ENCODE results near the gene AUH. TPM values are rescaled to one million over a fixed set of nuclear protein-coding genes. Genes with fewer than 3 reads are reported as not detected.
A peak's percentile ranks its signal among the peaks of the same experiment; 100 is the strongest.

Gene AUH
- total RNA-seq, 4 donors from 2014 or later, result 17.1 to 28.2 (median 20.8) TPM

GRCh38 chr9:91275655-91276054, 86.1 kb downstream of the AUH start:
- Histone ChIP-seq H3K27ac (no peak overlapping the region), H3K36me3 (no peaks in the 10 kb centered on the region), H3K9me3 (no peaks in the 10 kb centered on the region), H3K27me3 (no peaks in the 10 kb centered on the region), H3K4me1 (peaks cover 27 to 33% of the 10 kb centered on the region in 2 donors), H3K4me3 (no peak overlapping the region)
- no peak for ATAC-seq
- in situ Hi-C loops (cut with MboI; ENCODE audit: low sequenced_read_pairs in 4 of 4), result no loop called here
- TF ChIP-seq CTCF (IDR thresholded peaks at IDR 0.05 in 4 of 5, conservative IDR thresholded peaks at IDR 0.05 in 1 of 5) (no peak), POLR2A (IDR thresholded peaks at IDR 0.05) (no peak)
- DNase-seq, result no peak
- intact Hi-C loops (cut with DNase I; ENCODE audit: low total_unique reads), result no loop called here

GRCh38 chr9:91274949-91275492, 86.7 kb downstream of the AUH start:
- Histone ChIP-seq H3K27ac (no peak overlapping the region), H3K36me3 (no peaks in the 10 kb centered on the region), H3K9me3 (no peaks in the 10 kb centered on the region), H3K27me3 (no peaks in the 10 kb centered on the region), H3K4me1 (peaks cover 24 to 27% of the 10 kb centered on the region in 2 donors), H3K4me3 (no peak overlapping the region)
- intact Hi-C loops (cut with DNase I; ENCODE audit: low total_unique reads), result no loop called here
- no peak for TF ChIP-seq POLR2A (IDR thresholded peaks at IDR 0.05)
- no peak for TF ChIP-seq CTCF (IDR thresholded peaks at IDR 0.05 in 4 of 5, conservative IDR thresholded peaks at IDR 0.05 in 1 of 5)
- ATAC-seq (peak in 1 of 2 donors; percentile 47), DNase-seq (no peak)
- in situ Hi-C loops (cut with MboI; ENCODE audit: low sequenced_read_pairs in 4 of 4), result no loop called here

- Histone ChIP-seq H3K9me3 (no peaks in the 10 kb centered on the region), H3K27me3 (no peaks in the 10 kb centered on the region), H3K27ac (no peak overlapping the region), H3K4me1 (peaks cover 18 to 22% of the 10 kb centered on the region in 2 donors), H3K4me3 (no peak overlapping the region), H3K36me3 (no peaks in the 10 kb centered on the region)
- in situ Hi-C loops (cut with MboI; ENCODE audit: low sequenced_read_pairs in 4 of 4), result no loop called here
- intact Hi-C loops (cut with DNase I; ENCODE audit: low total_unique reads), result no loop called here
- TF ChIP-seq CTCF (IDR thresholded peaks at IDR 0.05 in 4 of 5, conservative IDR thresholded peaks at IDR 0.05 in 1 of 5) (no peak), POLR2A (IDR thresholded peaks at IDR 0.05) (no peak)
- ATAC-seq (peak in 1 of 2 donors; percentile 51), DNase-seq (no peak)
Measured at GRCh38 chr9:91273853-91274552, 87.7 kb downstream of the AUH start.

- no peaks in the 10 kb centered on the region for H3K9me3 ChIP-seq
- ATAC-seq (no peak), DNase-seq (no peak)
- intact Hi-C loops (cut with DNase I; ENCODE audit: low total_unique reads) (no loop called here), in situ Hi-C loops (cut with MboI; ENCODE audit: low sequenced_read_pairs in 4 of 4) (no loop called here)
- H3K27ac ChIP-seq, result no peak overlapping the region
- H3K27me3 ChIP-seq, result no peaks in the 10 kb centered on the region
- TF ChIP-seq CTCF (IDR thresholded peaks at IDR 0.05 in 4 of 5, conservative IDR thresholded peaks at IDR 0.05 in 1 of 5) (no peak), POLR2A (IDR thresholded peaks at IDR 0.05) (no peak)
- H3K36me3 ChIP-seq, result no peaks in the 10 kb centered on the region
- H3K4me3 ChIP-seq, result no peak overlapping the region
- peaks cover 18 to 22% of the 10 kb centered on the region in 2 donors for H3K4me1 ChIP-seq
Measured at GRCh38 chr9:91271156-91271555, 90.6 kb downstream of the AUH start.
